GM23338 (cell line): ENCODE data around the gene GNB3. TPM values are rescaled to one million over a fixed set of nuclear protein-coding genes. Genes with fewer than 3 reads are reported as not detected.

Experiments used
- ATAC-seq: fragments of 200-7000 bp; cut with Tn5 transposase; 3 replicates; pipeline ENCODE4 v1.9.1; 2020
- DNase-seq: peaks from one replicate; pipeline ENCODE4 v3.0.0-alpha.2; 2015; ENCODE audit warnings: low spot score
- H2AFZ ChIP-seq: fragments of 200-600 bp; sonication (generic); 2 replicates; pipeline ENCODE4 v1.8.0; 2016; ENCODE audit warnings: antibody characterized with exemption, mild to moderate bottlenecking, moderate library complexity
- H3F3A ChIP-seq: fragments of 200-600 bp; sonication (generic); replicated peaks from 2 replicates; pipeline ENCODE4 v1.8.0; 2017; ENCODE audit warnings: antibody characterized with exemption, mixed run types, low read depth
- H3K27ac ChIP-seq: fragments of 200-600 bp; sonication (generic); 2 replicates; pipeline ENCODE4 v1.6.1; 2016; ENCODE audit warnings: low read depth
- H3K27me3 ChIP-seq: fragments of 200-600 bp; sonication (generic); 2 replicates; pipeline ENCODE4 v1.8.0; 2016; ENCODE audit warnings: mild to moderate bottlenecking, mixed run types, moderate library complexity; ENCODE audit not compliant: insufficient read depth
- H3K36me3 ChIP-seq: fragments of 200-600 bp; sonication (generic); 2 replicates; pipeline ENCODE4 v1.8.0; 2016; ENCODE audit warnings: mild to moderate bottlenecking; ENCODE audit not compliant: insufficient read depth
- H3K4me1 ChIP-seq: fragments of 200-600 bp; sonication (generic); 2 replicates; pipeline ENCODE4 v1.8.0; 2016; ENCODE audit warnings: mild to moderate bottlenecking, moderate library complexity; ENCODE audit not compliant: insufficient read depth
- H3K4me2 ChIP-seq: fragments of 200-600 bp; sonication (generic); 2 replicates; pipeline ENCODE4 v1.7.1; 2017; ENCODE audit warnings: mixed run types
- H3K4me3 ChIP-seq: fragments of 200-600 bp; sonication (generic); 2 replicates; pipeline ENCODE4 v1.6.1; 2016; ENCODE audit warnings: mixed run types
- H3K79me2 ChIP-seq: fragments of 200-600 bp; sonication (generic); replicated peaks from 2 replicates; pipeline ENCODE4 v1.8.0; 2017; ENCODE audit warnings: mild to moderate bottlenecking; ENCODE audit not compliant: insufficient read depth
- H3K9me2 ChIP-seq: fragments of 200-600 bp; sonication (generic); 2 replicates; pipeline ENCODE4 v1.8.0; 2017; ENCODE audit not compliant: insufficient read depth
- H4K20me1 ChIP-seq: fragments of 200-600 bp; sonication (generic); replicated peaks from 2 replicates; pipeline ENCODE4 v1.8.0; 2017; ENCODE audit warnings: mild to moderate bottlenecking; ENCODE audit not compliant: insufficient read depth
- H3K27ac Mint-ChIP-seq: 2 replicates; pipeline ENCODE4 v1.8.0; 2020; ENCODE audit warnings: inconsistent platforms, mild to moderate bottlenecking, moderate library complexity, mixed read lengths
- H3K27me3 Mint-ChIP-seq: 3 replicates; pipeline ENCODE4 v1.8.0; 2022; ENCODE audit warnings: low read depth, mild to moderate bottlenecking, moderate library complexity, mixed read lengths, inconsistent platforms; ENCODE audit not compliant: insufficient read depth, poor library complexity
- H3K36me3 Mint-ChIP-seq: 3 replicates; pipeline ENCODE4 v1.8.0; 2021; ENCODE audit warnings: low read depth, mild to moderate bottlenecking, inconsistent platforms, moderate library complexity, mixed read lengths
- H3K4me1 Mint-ChIP-seq: 3 replicates; pipeline ENCODE4 v1.8.0; 2020; ENCODE audit warnings: mild to moderate bottlenecking, inconsistent platforms, mixed read lengths
- H3K4me3 Mint-ChIP-seq: 3 replicates; pipeline ENCODE4 v1.8.0; 2021; ENCODE audit warnings: moderate library complexity, mild to moderate bottlenecking, inconsistent platforms, mixed read lengths
- H3K9me3 Mint-ChIP-seq: 3 replicates; pipeline ENCODE4 v1.8.0; 2020; ENCODE audit warnings: moderate library complexity, mild to moderate bottlenecking, inconsistent platforms, mixed read lengths
- CREB1 ChIP-seq: fragments of 250-450 bp; sonication (Bioruptor Pico); IDR thresholded peaks from 2 replicates; pipeline ENCODE4 v1.5.0; 2020; ENCODE audit warnings: low read depth, mild to moderate bottlenecking, moderate library complexity
- ETS1 ChIP-seq: IDR thresholded peaks from 2 replicates; pipeline ENCODE4 v1.6.1; 2016; ENCODE audit warnings: antibody characterized with exemption
- JUNB ChIP-seq: IDR thresholded peaks from one replicate; pipeline ENCODE4 v1.6.1; 2016; ENCODE audit warnings: antibody characterized with exemption; ENCODE audit not compliant: unreplicated experiment
- NANOG ChIP-seq: IDR thresholded peaks from 2 replicates; pipeline ENCODE4 v1.6.1; 2016; ENCODE audit warnings: antibody characterized with exemption, borderline replicate concordance
- REST ChIP-seq: IDR thresholded peaks from one replicate; pipeline ENCODE4 v1.6.1; 2018; ENCODE audit warnings: antibody characterized with exemption; ENCODE audit not compliant: unreplicated experiment
- STAT1 ChIP-seq: IDR thresholded peaks from one replicate; pipeline ENCODE4 v1.6.1; 2016; ENCODE audit warnings: antibody characterized with exemption; ENCODE audit not compliant: unreplicated experiment
- ZNF331 ChIP-seq: fragments of 250-450 bp; sonication (Bioruptor Pico); IDR thresholded peaks from 2 replicates; pipeline ENCODE4 v1.5.0; 2020; ENCODE audit warnings: low read depth, mild to moderate bottlenecking, moderate library complexity
- polyA plus RNA-seq: library from polyadenylated mRNA; unstranded; fragments of >200 nt; fragmentation: Nextera tagmentation; extraction: Ambion mirVana; gene quantifications from 2 replicates; pipeline ENCODE4 v1.2.1, GENCODE V29; 2016
- total RNA-seq: library from RNA; depleted of rRNA; stranded (reverse); fragments of >200 nt; shearing (Covaris generic); gene quantifications from 2 replicates; pipeline ENCODE4 v1.2.3, GENCODE V29; 2014
- TF ChIP-seq, protein P1 (sequence below): fragments of 250-450 bp; sonication (Bioruptor Pico); IDR thresholded peaks from 2 replicates; pipeline ENCODE4 v1.5.0; 2020; ENCODE audit warnings: mild to moderate bottlenecking, moderate library complexity

The GNB3 gene
- total and polyA plus RNA-seq, 2 experiments from 2014 or later: 5.4 to 8.2 TPM

DNA sequence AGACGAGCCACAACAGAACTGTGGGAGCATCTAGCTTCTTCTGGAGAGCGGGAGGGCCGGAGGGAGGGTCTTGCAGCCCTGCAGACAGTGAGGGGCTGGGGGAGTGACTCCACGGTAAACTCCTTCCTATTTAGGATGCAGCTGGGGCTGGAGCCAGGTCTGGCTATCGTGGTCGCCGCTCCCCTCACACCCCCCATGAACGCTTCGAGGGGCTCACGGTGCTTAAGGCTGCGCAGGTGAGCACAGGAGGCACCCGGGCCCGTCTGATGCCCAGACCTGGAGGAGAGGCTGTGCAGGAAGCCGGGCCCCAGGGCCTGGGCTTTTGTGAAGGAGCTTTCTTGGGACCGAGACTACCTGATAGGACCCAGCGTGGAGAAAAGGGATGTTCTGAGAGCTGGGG lies 3.9 kb upstream of the GNB3 start:
- Mint-ChIP-seq H3K4me3 (no peak overlapping the region), H3K4me1 (peaks cover 23% of the 10 kb centered on the region), H3K36me3 (peaks cover 67% of the 10 kb centered on the region), H3K27ac (no peak overlapping the region), H3K27me3 (peaks cover 22% of the 10 kb centered on the region), H3K9me3 (no peaks in the 10 kb centered on the region)
- Histone ChIP-seq H3F3A (peaks cover 18% of the 10 kb centered on the region; the same call in 1 of the 2 replicates), H3K4me1 (peaks cover 5% of the 10 kb centered on the region; the same call in 1 of the 2 replicates), H3K27me3 (no peaks in the 10 kb centered on the region), H4K20me1 (peaks cover 3% of the 10 kb centered on the region; the same call in 1 of the 2 replicates), H2AFZ (no peak overlapping the region), H3K36me3 (peaks cover 5% of the 10 kb centered on the region; the same call in 1 of the 2 replicates), H3K4me2 (no peak overlapping the region), H3K9me2 (no peaks in the 10 kb centered on the region), H3K27ac (no peak overlapping the region), H3K4me3 (no peak overlapping the region), H3K79me2 (no peaks in the 10 kb centered on the region)
- no peak for TF ChIP-seq NANOG
- TF ChIP-seq JUNB: no peak
- TF ChIP-seq, protein P1, sequence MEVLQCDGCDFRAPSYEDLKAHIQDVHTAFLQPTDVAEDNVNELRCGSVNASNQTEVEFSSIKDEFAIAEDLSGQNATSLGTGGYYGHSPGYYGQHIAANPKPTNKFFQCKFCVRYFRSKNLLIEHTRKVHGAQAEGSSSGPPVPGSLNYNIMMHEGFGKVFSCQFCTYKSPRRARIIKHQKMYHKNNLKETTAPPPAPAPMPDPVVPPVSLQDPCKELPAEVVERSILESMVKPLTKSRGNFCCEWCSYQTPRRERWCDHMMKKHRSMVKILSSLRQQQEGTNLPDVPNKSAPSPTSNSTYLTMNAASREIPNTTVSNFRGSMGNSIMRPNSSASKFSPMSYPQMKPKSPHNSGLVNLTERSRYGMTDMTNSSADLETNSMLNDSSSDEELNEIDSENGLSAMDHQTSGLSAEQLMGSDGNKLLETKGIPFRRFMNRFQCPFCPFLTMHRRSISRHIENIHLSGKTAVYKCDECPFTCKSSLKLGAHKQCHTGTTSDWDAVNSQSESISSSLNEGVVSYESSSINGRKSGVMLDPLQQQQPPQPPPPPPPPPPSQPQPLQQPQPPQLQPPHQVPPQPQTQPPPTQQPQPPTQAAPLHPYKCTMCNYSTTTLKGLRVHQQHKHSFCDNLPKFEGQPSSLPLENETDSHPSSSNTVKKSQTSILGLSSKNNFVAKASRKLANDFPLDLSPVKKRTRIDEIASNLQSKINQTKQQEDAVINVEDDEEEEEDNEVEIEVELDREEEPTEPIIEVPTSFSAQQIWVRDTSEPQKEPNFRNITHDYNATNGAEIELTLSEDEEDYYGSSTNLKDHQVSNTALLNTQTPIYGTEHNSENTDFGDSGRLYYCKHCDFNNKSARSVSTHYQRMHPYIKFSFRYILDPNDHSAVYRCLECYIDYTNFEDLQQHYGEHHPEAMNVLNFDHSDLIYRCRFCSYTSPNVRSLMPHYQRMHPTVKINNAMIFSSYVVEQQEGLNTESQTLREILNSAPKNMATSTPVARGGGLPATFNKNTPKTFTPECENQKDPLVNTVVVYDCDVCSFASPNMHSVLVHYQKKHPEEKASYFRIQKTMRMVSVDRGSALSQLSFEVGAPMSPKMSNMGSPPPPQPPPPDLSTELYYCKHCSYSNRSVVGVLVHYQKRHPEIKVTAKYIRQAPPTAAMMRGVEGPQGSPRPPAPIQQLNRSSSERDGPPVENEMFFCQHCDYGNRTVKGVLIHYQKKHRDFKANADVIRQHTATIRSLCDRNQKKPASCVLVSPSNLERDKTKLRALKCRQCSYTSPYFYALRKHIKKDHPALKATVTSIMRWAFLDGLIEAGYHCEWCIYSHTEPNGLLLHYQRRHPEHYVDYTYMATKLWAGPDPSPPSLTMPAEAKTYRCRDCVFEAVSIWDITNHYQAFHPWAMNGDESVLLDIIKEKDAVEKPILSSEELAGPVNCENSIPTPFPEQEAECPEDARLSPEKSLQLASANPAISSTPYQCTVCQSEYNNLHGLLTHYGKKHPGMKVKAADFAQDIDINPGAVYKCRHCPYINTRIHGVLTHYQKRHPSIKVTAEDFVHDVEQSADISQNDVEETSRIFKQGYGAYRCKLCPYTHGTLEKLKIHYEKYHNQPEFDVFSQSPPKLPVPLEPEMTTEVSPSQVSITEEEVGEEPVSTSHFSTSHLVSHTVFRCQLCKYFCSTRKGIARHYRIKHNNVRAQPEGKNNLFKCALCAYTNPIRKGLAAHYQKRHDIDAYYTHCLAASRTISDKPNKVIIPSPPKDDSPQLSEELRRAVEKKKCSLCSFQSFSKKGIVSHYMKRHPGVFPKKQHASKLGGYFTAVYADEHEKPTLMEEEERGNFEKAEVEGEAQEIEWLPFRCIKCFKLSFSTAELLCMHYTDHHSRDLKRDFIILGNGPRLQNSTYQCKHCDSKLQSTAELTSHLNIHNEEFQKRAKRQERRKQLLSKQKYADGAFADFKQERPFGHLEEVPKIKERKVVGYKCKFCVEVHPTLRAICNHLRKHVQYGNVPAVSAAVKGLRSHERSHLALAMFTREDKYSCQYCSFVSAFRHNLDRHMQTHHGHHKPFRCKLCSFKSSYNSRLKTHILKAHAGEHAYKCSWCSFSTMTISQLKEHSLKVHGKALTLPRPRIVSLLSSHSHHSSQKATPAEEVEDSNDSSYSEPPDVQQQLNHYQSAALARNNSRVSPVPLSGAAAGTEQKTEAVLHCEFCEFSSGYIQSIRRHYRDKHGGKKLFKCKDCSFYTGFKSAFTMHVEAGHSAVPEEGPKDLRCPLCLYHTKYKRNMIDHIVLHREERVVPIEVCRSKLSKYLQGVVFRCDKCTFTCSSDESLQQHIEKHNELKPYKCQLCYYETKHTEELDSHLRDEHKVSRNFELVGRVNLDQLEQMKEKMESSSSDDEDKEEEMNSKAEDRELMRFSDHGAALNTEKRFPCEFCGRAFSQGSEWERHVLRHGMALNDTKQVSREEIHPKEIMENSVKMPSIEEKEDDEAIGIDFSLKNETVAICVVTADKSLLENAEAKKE (CRISPR knock-in tag): no peak
- no peak for TF ChIP-seq STAT1
- no peak for TF ChIP-seq REST
- TF ChIP-seq ETS1: no peak
- no peak for TF ChIP-seq ZNF331 (CRISPR knock-in tag)
- no peak for TF ChIP-seq CREB1 (CRISPR knock-in tag)
- no peak for ATAC-seq
- DNase-seq: no peak
